IPS-NIHi11 (cell line): ENCODE data around the gene SV2B.
A peak's percentile ranks its signal among the peaks of the same experiment; 100 is the strongest.
"Not testable (repeated sequence)": the region's sequence is repeated elsewhere in the genome, so short reads cannot be mapped to it uniquely, and the experiment has no call there.

Experiments
- DNase-seq: peaks from one replicate; pipeline ENCODE4 v3.0.0; 2012; ENCODE audit warnings: mixed read lengths, low spot score

Gene SV2B

DNA sequence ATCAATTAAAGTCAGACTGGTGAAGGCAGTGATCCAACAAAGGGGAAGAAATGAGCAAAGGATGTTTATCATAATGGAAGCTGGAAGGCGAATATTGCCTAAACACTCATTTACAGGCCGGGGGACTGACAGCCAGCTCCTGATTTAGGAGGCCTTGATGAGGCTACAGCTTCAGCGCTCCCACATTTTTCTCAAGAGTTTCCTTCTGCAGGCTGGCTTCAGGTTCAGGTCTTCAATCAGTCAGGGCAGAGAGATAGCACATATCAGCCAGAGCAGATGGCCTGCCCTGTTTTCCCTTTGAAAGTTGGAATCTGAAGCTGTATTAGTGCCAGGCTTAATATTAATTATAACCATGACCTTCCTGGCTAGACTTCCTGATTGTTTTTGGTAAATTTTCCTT lies 218.9 kb downstream of the SV2B start:
- no peak for DNase-seq

DNA sequence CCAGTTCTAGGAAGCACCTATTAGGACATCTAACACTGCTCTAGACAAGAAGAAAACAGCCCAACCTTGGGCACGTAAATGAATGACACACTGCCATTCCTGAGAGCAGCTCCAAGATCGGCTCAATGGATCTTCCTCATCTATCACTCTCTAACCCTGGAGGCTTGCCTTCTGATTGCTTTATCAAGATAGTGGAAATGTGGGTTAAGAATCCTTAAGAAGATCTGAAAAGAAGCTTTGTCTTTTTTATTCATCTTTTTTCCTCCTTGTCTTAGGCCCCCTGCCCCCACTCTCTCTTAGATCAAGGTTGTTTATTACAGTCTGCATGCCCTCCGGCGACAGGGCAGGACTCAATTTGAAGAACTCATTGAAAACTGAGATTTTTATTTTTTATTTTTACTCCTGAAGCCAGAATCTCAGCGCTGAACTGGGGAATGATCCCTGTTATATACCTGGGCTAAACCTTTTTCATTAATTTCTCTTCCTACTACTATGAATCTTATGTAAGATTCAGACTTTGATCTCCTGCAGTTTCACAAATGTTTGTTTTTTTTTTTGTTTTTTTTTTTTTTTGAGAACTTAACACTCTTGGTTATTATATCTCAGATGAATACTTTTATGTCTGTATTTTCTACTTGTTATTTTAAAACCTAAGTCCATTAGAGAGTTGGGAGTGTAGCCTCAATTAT lies 219.5 kb downstream of the SV2B start:
- no peak for DNase-seq

DNA sequence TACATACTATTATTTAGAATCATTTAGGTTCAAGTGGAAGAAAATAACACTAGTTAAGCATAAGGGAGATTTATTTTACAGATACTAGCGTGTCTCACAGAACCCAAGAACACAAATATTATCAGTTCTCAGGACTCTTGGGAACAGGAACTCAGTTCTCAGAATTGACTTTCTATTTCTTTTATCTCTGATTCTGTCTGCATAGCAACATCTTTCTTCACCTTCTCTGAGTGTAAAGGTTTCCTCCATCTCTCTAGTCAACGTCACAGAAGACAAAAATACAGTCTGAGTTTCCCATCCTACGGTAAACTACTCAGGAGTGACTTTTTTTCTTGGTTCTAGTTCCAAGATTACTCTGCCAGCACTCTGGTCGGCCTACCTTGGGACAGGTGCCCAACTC lies 220.0 kb downstream of the SV2B start:
- DNase-seq, result no peak

DNA sequence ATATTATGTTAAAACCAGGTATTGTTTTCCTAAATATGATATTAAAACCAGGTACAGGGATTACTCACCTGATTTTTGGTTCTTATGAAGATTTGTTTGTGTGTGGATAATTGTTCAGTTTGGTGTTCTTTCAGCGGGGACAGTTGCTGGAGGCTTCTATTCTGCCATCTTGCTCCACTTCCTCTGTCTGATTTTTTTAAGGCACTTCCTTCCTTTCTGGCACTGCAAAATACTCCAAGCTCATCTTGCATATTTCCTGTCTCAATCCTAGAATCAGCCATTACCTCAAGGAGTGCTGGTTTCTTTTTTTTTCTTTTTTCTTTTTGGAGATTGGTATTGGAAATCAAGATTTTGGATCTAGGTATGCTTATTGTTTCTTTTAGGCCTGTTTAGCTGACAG lies 229.9 kb downstream of the SV2B start:
- DNase-seq, result no peak

DNA sequence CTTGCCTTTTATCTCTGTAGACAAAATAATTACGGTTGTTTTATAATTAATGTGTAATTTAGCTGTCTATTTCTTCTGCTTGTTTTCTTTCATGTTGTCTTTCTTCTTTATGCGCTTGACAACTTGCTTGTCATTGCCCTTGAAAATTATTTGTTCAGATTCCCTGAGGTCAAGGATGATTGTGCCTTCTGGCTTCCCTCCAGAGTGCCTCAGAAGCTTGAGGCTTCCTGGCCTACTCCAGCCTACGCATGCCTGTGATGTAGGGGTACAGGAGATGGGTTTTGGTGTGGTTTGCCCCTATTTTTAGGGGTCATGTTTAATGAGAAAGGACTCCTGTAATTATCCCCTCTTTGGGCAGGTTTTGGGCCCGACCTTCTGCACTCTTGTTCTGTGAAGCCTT lies 231.5 kb downstream of the SV2B start:
- no peak for DNase-seq

DNA sequence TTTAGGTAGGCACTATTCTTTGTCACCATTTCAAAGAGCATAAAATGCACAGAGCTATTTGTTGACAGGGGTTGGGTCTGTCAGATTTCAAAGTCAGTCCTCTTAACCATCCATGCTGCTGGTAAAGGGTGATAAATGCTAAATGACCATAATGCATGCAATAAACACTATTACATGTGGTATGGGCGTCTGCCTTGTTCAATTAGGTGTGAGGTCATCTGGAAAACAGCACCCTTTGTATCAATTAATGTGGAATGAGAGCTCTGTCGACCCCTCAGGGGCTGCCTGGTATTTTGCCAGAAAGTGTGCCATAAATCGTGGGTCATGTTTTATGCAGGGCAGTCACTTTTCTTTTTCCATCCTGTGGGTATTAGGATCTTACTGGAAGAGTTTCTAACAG lies 235.6 kb downstream of the SV2B start:
- DNase-seq, result no peak

DNA sequence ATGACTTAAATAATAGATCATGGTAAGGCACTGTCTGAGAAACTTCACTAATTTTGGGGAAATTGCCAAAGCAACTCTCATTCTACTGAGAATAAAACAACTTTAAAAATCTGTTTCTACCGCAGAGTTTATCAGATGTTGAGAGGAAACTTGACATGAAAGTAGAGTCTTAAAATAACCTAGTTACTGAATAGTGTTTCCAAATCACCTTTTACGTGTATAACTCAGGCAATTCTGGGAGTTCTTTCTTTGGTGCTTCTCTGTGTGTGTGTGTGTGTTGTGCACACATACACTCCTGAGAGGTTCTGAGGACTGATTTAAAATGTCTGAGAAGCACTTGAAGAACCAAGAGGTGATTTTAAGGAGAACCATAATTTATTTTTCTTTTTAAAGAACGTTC lies 236.6 kb downstream of the SV2B start:
- DNase-seq, result no peak

DNA sequence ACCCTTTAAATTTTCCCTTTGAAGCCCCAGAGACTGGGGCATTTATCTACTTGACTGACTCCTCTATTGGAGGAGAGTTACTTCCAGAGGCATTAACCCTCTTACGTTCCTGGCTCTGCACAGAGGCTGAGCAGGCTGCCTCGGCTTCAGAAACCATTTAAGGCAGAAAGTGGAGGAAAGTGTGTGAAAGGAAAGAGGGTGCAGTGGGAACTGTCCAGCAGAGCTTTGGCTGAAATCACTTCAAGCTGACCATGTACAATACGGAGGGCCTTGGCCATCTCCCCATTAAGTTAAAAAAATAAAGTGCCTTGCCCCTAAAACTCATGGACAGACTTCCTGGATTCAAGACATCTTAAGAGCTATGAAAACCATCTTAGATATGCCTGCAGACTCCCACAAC lies 238.7 kb downstream of the SV2B start:
- DNase-seq, result peak; percentile 44

DNA sequence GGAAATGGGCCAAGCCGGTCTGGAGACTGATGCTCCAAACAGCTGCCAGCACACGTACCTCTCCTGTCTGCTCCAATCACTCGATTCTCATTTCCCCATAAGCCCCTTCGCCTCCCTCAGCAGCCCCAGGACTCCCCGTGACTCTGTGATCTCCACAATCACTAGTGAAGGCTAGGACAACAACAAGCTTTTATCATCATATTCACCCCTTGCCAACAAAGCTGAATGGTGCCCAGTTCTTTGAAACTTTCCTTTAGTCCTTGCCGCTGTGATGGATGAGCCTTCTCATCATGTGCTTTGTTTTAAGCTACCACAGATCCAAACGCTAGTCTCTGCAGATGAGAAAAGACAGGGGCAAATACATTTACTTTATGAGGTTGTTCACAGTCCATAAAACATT lies 242.0 kb downstream of the SV2B start:
- DNase-seq, result no peak

DNA sequence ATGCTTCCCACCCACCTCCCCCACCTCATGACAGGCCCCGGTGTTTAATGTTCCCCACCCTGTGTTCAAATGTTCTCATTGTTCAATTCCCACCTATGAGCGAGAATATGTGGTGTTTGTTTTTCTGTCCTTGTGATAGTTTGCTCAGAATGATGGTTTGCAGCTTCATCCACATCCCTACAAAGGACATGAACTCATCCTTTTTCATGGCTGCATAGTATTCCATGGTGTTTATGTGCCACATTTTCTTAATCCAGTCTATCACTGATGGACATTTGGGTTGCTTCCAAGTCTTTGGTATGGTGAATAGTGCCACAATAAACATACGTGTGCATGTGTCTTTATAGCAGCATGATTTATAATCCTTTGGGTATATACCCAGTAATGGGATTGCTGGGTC lies 244.9 kb downstream of the SV2B start:
- DNase-seq, result not testable (repeated sequence)

DNA sequence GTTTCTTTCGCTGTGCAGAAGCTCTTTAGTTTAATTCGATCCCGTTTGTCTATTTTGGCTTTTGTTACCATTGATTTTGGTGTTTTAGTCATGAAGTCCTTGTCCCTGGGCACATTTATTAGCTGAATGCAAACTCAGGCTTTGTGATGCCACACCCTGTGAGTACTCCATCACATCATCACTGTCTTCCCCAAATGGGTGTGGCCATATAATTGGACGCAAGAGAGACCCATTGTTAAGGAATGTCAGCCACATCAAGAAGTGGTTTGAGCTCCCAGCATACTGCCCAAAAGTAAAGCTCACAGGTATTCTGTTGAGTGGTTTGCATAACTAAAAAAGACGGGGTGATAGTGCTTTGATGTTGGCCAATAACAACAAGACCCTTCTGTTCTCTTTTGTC lies 245.7 kb downstream of the SV2B start:
- no peak for DNase-seq

DNA sequence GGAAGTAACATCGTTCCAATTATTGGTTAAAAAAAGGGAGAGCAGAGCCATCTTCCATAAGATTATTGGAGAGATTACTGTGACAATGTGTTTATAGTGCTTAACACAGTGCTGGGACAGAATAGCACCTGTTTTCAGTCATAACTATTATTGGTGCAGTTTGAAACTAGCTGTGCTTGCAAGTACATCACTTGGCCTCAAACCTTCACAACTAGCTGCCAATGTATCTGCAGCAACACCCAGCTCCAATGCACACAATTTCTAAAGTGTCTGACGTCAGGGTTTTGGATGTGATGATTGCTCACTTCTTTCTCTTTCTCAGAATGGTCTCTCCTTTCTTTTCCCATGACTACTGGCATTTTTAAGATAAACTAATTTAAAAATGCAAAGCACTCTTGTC lies 246.2 kb downstream of the SV2B start:
- DNase-seq, result no peak

DNA sequence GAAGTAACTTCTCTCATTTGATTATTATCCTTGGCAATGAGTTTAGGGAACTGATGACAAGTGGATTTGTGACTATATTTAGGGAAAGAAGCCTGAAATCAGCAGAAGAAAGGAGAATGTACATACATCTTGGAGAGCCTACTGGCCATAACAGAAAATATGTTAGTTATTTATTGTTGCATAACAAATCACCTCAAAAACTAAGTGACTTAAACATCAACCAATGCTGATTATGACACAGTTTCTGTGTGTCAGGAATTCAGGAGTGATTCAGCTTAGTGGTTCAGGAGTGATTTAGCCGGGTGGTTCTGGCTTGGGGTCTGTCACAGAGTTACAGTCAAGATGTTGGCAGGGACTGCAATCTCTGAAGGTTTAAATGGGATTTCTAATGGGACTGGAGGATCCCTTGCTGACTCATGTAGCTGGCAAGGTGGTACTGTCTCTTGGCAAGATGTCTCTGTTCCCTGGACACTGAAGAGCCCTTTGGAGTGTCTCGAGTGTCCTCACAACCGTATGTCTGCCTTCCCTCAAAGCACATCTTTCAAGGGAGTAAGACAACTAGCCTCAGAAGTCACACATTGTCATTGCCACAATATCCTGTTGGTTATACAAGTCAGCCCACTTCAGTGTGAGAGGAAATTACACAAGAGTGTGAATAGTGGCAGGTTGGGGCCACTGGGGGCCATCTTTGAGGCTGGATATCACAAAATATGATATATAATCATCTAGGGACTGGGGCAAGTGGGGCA lies 248.9 kb downstream of the SV2B start:
- no peak for DNase-seq
